ENCODE data around the gene SHCBP1L. TPM values are rescaled to one million over a fixed set of nuclear protein-coding genes. Genes with fewer than 3 reads are reported as not detected.
"Not testable (repeated sequence)": the region's sequence is repeated elsewhere in the genome, so short reads cannot be mapped to it uniquely, and the experiment has no call there.

Gene SHCBP1L
- total RNA-seq, 3 donors from 2014 or later, result not detected

GRCh38 chr1:182943336-182943735, 9.6 kb downstream of the SHCBP1L start:
- not testable (repeated sequence) for H3K9me3 Mint-ChIP-seq; DNase-seq; ATAC-seq; H3K4me3 Mint-ChIP-seq; H3K36me3 Mint-ChIP-seq (ENCODE audit: insufficient read depth); H3K4me1 Mint-ChIP-seq (ENCODE audit: low read depth)
- H3K27me3 Mint-ChIP-seq (ENCODE audit: low read depth), result peaks cover 29% of the 10 kb centered on the region

- H3K36me3 Mint-ChIP-seq (ENCODE audit: insufficient read depth); DNase-seq; H3K4me3 Mint-ChIP-seq; H3K4me1 Mint-ChIP-seq (ENCODE audit: low read depth); ATAC-seq; H3K9me3 Mint-ChIP-seq: not testable (repeated sequence)
- peaks cover 41% of the 10 kb centered on the region for H3K27me3 Mint-ChIP-seq (ENCODE audit: low read depth)
Observed at GRCh38 chr1:182942145-182942544, 10.8 kb downstream of the SHCBP1L start.

GRCh38 chr1:182939413-182939812, 13.6 kb downstream of the SHCBP1L start:
- H3K36me3 Mint-ChIP-seq (ENCODE audit: insufficient read depth), result no peaks in the 10 kb centered on the region
- H3K4me3 Mint-ChIP-seq, result no peak overlapping the region
- no peak for DNase-seq

GRCh38 chr1:182935716-182936115, 17.2 kb downstream of the SHCBP1L start:
- DNase-seq (no peak), ATAC-seq (no peak)
- H3K9me3 Mint-ChIP-seq, result peaks cover 12% of the 10 kb centered on the region
- no peaks in the 10 kb centered on the region for H3K4me1 Mint-ChIP-seq (ENCODE audit: low read depth)
- no peaks in the 10 kb centered on the region for H3K36me3 Mint-ChIP-seq (ENCODE audit: insufficient read depth)
- peaks cover 24% of the 10 kb centered on the region for H3K27me3 Mint-ChIP-seq (ENCODE audit: low read depth)
- no peak overlapping the region for H3K4me3 Mint-ChIP-seq

More at GRCh38 chr1:182939413-182939812, 13.6 kb downstream of the SHCBP1L start:
- H3K4me1 Mint-ChIP-seq (ENCODE audit: low read depth), result no peaks in the 10 kb centered on the region
- H3K9me3 Mint-ChIP-seq, result peaks cover 8% of the 10 kb centered on the region
- ATAC-seq, result no peak
- H3K27me3 Mint-ChIP-seq (ENCODE audit: low read depth), result peaks cover 30% of the 10 kb centered on the region

- no peak overlapping the region for H3K4me3 Mint-ChIP-seq
- no peaks in the 10 kb centered on the region for H3K4me1 Mint-ChIP-seq (ENCODE audit: low read depth)
- H3K36me3 Mint-ChIP-seq (ENCODE audit: insufficient read depth), result no peaks in the 10 kb centered on the region
- H3K27me3 Mint-ChIP-seq (ENCODE audit: low read depth), result peaks cover 6% of the 10 kb centered on the region
- H3K9me3 Mint-ChIP-seq, result peaks cover 8% of the 10 kb centered on the region
- DNase-seq (no peak), ATAC-seq (no peak)
Observed at GRCh38 chr1:182930985-182931384, 22.0 kb downstream of the SHCBP1L start.

- H3K4me3 Mint-ChIP-seq, result no peak overlapping the region
- peaks cover 9% of the 10 kb centered on the region for H3K27me3 Mint-ChIP-seq (ENCODE audit: low read depth)
- no peaks in the 10 kb centered on the region for H3K9me3 Mint-ChIP-seq
- no peaks in the 10 kb centered on the region for H3K4me1 Mint-ChIP-seq (ENCODE audit: low read depth)
- H3K36me3 Mint-ChIP-seq (ENCODE audit: insufficient read depth), result no peaks in the 10 kb centered on the region
- ATAC-seq (no peak), DNase-seq (no peak)
Observed at GRCh38 chr1:182927693-182928433, 25.1 kb downstream of the SHCBP1L start.

GRCh38 chr1:182925661-182926060, 27.3 kb downstream of the SHCBP1L start:
- H3K4me1 Mint-ChIP-seq (ENCODE audit: low read depth), result no peaks in the 10 kb centered on the region
- no peaks in the 10 kb centered on the region for H3K9me3 Mint-ChIP-seq
- ATAC-seq (no peak), DNase-seq (no peak)
- no peaks in the 10 kb centered on the region for H3K36me3 Mint-ChIP-seq (ENCODE audit: insufficient read depth)
- H3K27me3 Mint-ChIP-seq (ENCODE audit: low read depth), result peaks cover 13% of the 10 kb centered on the region
- no peak overlapping the region for H3K4me3 Mint-ChIP-seq

- Mint-ChIP-seq H3K9me3 (no peaks in the 10 kb centered on the region), H3K27me3 (ENCODE audit: low read depth) (peaks cover 33% of the 10 kb centered on the region), H3K4me3 (no peak overlapping the region), H3K4me1 (ENCODE audit: low read depth) (no peaks in the 10 kb centered on the region), H3K36me3 (ENCODE audit: insufficient read depth) (no peaks in the 10 kb centered on the region)
- DNase-seq (no peak), ATAC-seq (no peak)
Observed at GRCh38 chr1:182917378-182917777, 35.6 kb downstream of the SHCBP1L start.

GRCh38 chr1:182913401-182913800, 39.6 kb downstream of the SHCBP1L start:
- DNase-seq, result no peak
- Mint-ChIP-seq H3K4me1 (ENCODE audit: low read depth) (no peaks in the 10 kb centered on the region), H3K27me3 (ENCODE audit: low read depth) (peaks cover 31% of the 10 kb centered on the region), H3K36me3 (ENCODE audit: insufficient read depth) (no peaks in the 10 kb centered on the region), H3K4me3 (no peak overlapping the region), H3K9me3 (peaks cover 8% of the 10 kb centered on the region)
- ATAC-seq, result no peak

GRCh38 chr1:182910143-182910542, 42.8 kb downstream of the SHCBP1L start:
- H3K4me3 Mint-ChIP-seq, result no peak overlapping the region
- no peaks in the 10 kb centered on the region for H3K4me1 Mint-ChIP-seq (ENCODE audit: low read depth)
- H3K9me3 Mint-ChIP-seq, result peaks cover 8% of the 10 kb centered on the region
- DNase-seq (no peak), ATAC-seq (no peak)
- no peaks in the 10 kb centered on the region for H3K36me3 Mint-ChIP-seq (ENCODE audit: insufficient read depth)
- H3K27me3 Mint-ChIP-seq (ENCODE audit: low read depth), result peaks cover 29% of the 10 kb centered on the region

GRCh38 chr1:182909578-182909977, 43.4 kb downstream of the SHCBP1L start:
- peaks cover 8% of the 10 kb centered on the region for H3K9me3 Mint-ChIP-seq
- H3K4me1 Mint-ChIP-seq (ENCODE audit: low read depth), result no peaks in the 10 kb centered on the region
- no peak for DNase-seq
- ATAC-seq, result no peak
- H3K36me3 Mint-ChIP-seq (ENCODE audit: insufficient read depth), result no peaks in the 10 kb centered on the region
- H3K4me3 Mint-ChIP-seq, result no peak overlapping the region
- peaks cover 26% of the 10 kb centered on the region for H3K27me3 Mint-ChIP-seq (ENCODE audit: low read depth)

GRCh38 chr1:182905321-182905720, 47.6 kb downstream of the SHCBP1L start:
- DNase-seq (no peak), ATAC-seq (no peak)
- no peaks in the 10 kb centered on the region for H3K9me3 Mint-ChIP-seq
- H3K4me3 Mint-ChIP-seq, result no peak overlapping the region
- no peaks in the 10 kb centered on the region for H3K36me3 Mint-ChIP-seq (ENCODE audit: insufficient read depth)
- H3K27me3 Mint-ChIP-seq (ENCODE audit: low read depth), result peaks cover 15% of the 10 kb centered on the region
- H3K4me1 Mint-ChIP-seq (ENCODE audit: low read depth), result no peaks in the 10 kb centered on the region

- H3K9me3 Mint-ChIP-seq; H3K4me1 Mint-ChIP-seq (ENCODE audit: low read depth); DNase-seq; H3K4me3 Mint-ChIP-seq; ATAC-seq; H3K36me3 Mint-ChIP-seq (ENCODE audit: insufficient read depth); H3K27me3 Mint-ChIP-seq (ENCODE audit: low read depth): not testable (repeated sequence)
Observed at GRCh38 chr1:182901946-182902345, 51.0 kb downstream of the SHCBP1L start.

GRCh38 chr1:182897696-182898095, 55.3 kb downstream of the SHCBP1L start:
- ATAC-seq (no peak), DNase-seq (no peak)
- no peak overlapping the region for H3K4me3 Mint-ChIP-seq
- H3K9me3 Mint-ChIP-seq, result no peaks in the 10 kb centered on the region
- no peaks in the 10 kb centered on the region for H3K27me3 Mint-ChIP-seq (ENCODE audit: low read depth)
- no peaks in the 10 kb centered on the region for H3K4me1 Mint-ChIP-seq (ENCODE audit: low read depth)
- H3K36me3 Mint-ChIP-seq (ENCODE audit: insufficient read depth), result no peaks in the 10 kb centered on the region

- no peaks in the 10 kb centered on the region for H3K9me3 Mint-ChIP-seq
- ATAC-seq, result no peak
- H3K36me3 Mint-ChIP-seq (ENCODE audit: insufficient read depth), result peaks cover 37% of the 10 kb centered on the region
- no peak for DNase-seq
- H3K4me1 Mint-ChIP-seq (ENCODE audit: low read depth), result peaks cover 18% of the 10 kb centered on the region
- H3K4me3 Mint-ChIP-seq, result no peak overlapping the region
- no peaks in the 10 kb centered on the region for H3K27me3 Mint-ChIP-seq (ENCODE audit: low read depth)
Observed at GRCh38 chr1:182890927-182891610, 61.9 kb downstream of the SHCBP1L start.

Data from activated T-cell treated with anti-CD3 and anti-CD28 coated beads, Interleukin-2, amount 50 U/mL, for 4 hours (primary cell).